H1 (cell line): ENCODE data around the gene MR1. TPM values are rescaled to one million over a fixed set of nuclear protein-coding genes. Genes with fewer than 3 reads are reported as not detected.

Source experiments
- CTCF ChIA-PET: fragments of 300-600 bp; sonication (Branson Sonifier 250); formaldehyde crosslinking; loops from one replicate; lab custom pipeline; 2021; ENCODE audit not compliant: partially characterized antibody; lab: Charles Lee
- POLR2A ChIA-PET: fragments of 300-600 bp; sonication (Branson Sonifier 250); formaldehyde crosslinking; loops from one replicate; lab custom pipeline; 2021; ENCODE audit warnings: inconsistent platforms; ENCODE audit not compliant: partially characterized antibody; lab: Charles Lee
- DNase-seq, 2 experiments: peaks; one replicate each; pipeline versions ENCODE4 v3.0.0 to v3.0.0-alpha.2; 2010 to 2022; ENCODE audit warnings: low spot score in 2 of 2, low read depth in 1 of 2, mixed read lengths in 1 of 2
- FAIRE-seq: peaks from 2 replicates; lab custom pipeline; 2011; peaks lifted over from hg19 to GRCh38; lab: Jason Lieb, UNC
- H2AFZ ChIP-seq: 2 replicates; pipeline ENCODE4 v1.8.1; 2012; ENCODE audit warnings: low read length, inconsistent platforms
- H2AK5ac ChIP-seq: 2 replicates; pipeline ENCODE4 v1.6.1; 2013; ENCODE audit warnings: low read depth, low read length
- H2BK120ac ChIP-seq: replicated peaks from 2 replicates; pipeline ENCODE3; 2013; ENCODE audit warnings: low read depth, low read length, inconsistent platforms
- H2BK12ac ChIP-seq: 2 replicates; pipeline ENCODE4 v1.6.1; 2013; ENCODE audit warnings: low read depth, low read length
- H2BK15ac ChIP-seq: 2 replicates; pipeline ENCODE4 v1.6.1; 2013; ENCODE audit warnings: low read length
- H2BK20ac ChIP-seq: 2 replicates; pipeline ENCODE4 v1.6.1; 2013; ENCODE audit warnings: low read length
- H2BK5ac ChIP-seq: 2 replicates; pipeline ENCODE4 v1.6.1; 2013; ENCODE audit warnings: low read depth, low read length
- H3K14ac ChIP-seq: 2 replicates; pipeline ENCODE4 v1.6.1; 2013; ENCODE audit warnings: inconsistent platforms; ENCODE audit not compliant: insufficient read length
- H3K18ac ChIP-seq: 2 replicates; pipeline ENCODE4 v1.6.1; 2013; ENCODE audit warnings: low read length; ENCODE audit errors: extremely low read depth
- H3K23ac ChIP-seq: 2 replicates; pipeline ENCODE4 v1.6.1; 2013; ENCODE audit warnings: inconsistent platforms; ENCODE audit not compliant: insufficient read length
- H3K23me2 ChIP-seq: 2 replicates; pipeline ENCODE4 v1.6.1; 2013; ENCODE audit warnings: low read depth, low read length
- H3K27ac ChIP-seq: 2 replicates; pipeline ENCODE4 v1.6.1; 2011; ENCODE audit warnings: low read depth, low read length, inconsistent platforms
- H3K27me3 ChIP-seq, 4 experiments: replicated peaks in 1 of 4; 1 replicate in 1 of 4; 2 replicates in 3 of 4; pipeline versions ENCODE4 v1.6.1 to v1.8.1; 2011 to 2013; ENCODE audit warnings: low read length in 3 of 4, mild to moderate bottlenecking in 3 of 4, inconsistent platforms in 2 of 4, mixed read lengths in 2 of 4, moderate library complexity in 1 of 4; ENCODE audit not compliant: control insufficient read depth in 3 of 4, insufficient read depth in 3 of 4; ENCODE audit errors: extremely low read depth in 1 of 4
- H3K36me3 ChIP-seq, 4 experiments: 2 replicates each; pipeline versions ENCODE4 v1.6.1 to v1.8.1; 2011 to 2013; ENCODE audit warnings: mild to moderate bottlenecking in 4 of 4, low read length in 3 of 4, moderate library complexity in 2 of 4, control low read depth in 1 of 4, inconsistent platforms in 1 of 4; ENCODE audit not compliant: insufficient read depth in 4 of 4, control insufficient read depth in 2 of 4
- H3K4ac ChIP-seq: replicated peaks from 2 replicates; pipeline ENCODE3; 2013; ENCODE audit warnings: low read length, low read depth, mixed read lengths, inconsistent platforms; ENCODE audit not compliant: insufficient read length
- H3K4me1 ChIP-seq, 4 experiments: replicated peaks in 1 of 4; 1 replicate in 1 of 4; 2 replicates in 3 of 4; pipeline versions ENCODE4 v1.6.1 to v1.8.1; 2011 to 2013; ENCODE audit warnings: low read length in 3 of 4, inconsistent platforms in 2 of 4, mixed read lengths in 1 of 4; ENCODE audit not compliant: insufficient read depth in 4 of 4, control insufficient read depth in 3 of 4
- H3K4me2 ChIP-seq, 2 experiments: 2 replicates each; pipeline versions ENCODE4 v1.6.1 to v1.8.1; 2011 to 2013; ENCODE audit warnings: low read depth in 2 of 2, low read length in 2 of 2, control low read depth in 1 of 2, inconsistent platforms in 1 of 2, mild to moderate bottlenecking in 1 of 2; ENCODE audit not compliant: insufficient read depth in 1 of 2
- H3K4me3 ChIP-seq, 4 experiments: fragments of 200-600, 300-600 bp in 1 of 4; sonication (generic), shearing (Covaris generic), sonication (Bioruptor Twin) in 1 of 4; 2 replicates each; pipeline versions ENCODE4 v1.5.1 to v1.8.1; 2011 to 2016; ENCODE audit warnings: low read length in 4 of 4, low read depth in 3 of 4, control low read depth in 2 of 4, inconsistent platforms in 2 of 4, mild to moderate bottlenecking in 2 of 4, mixed read lengths in 1 of 4, moderate library complexity in 1 of 4; ENCODE audit not compliant: insufficient read depth in 2 of 4; ENCODE audit errors: extremely low read depth in 1 of 4
- H3K56ac ChIP-seq: replicated peaks from 2 replicates; pipeline ENCODE3; 2013; ENCODE audit warnings: low read depth, mild to moderate bottlenecking, mixed read lengths, low read length, inconsistent platforms; ENCODE audit not compliant: insufficient read length
- H3K79me1 ChIP-seq: 2 replicates; pipeline ENCODE4 v1.6.1; 2013; ENCODE audit warnings: low read depth, low read length, control low read depth
- H3K79me2 ChIP-seq, 2 experiments: 2 replicates each; pipeline versions ENCODE4 v1.6.1 to v1.8.1; 2012 to 2013; ENCODE audit warnings: low read length in 2 of 2, mild to moderate bottlenecking in 2 of 2, inconsistent platforms in 1 of 2; ENCODE audit not compliant: insufficient read depth in 2 of 2, control insufficient read depth in 1 of 2
- H3K9ac ChIP-seq, 4 experiments: replicated peaks in 1 of 4; 1 replicate in 1 of 4; 2 replicates in 3 of 4; pipeline versions ENCODE4 v1.6.1 to v1.8.1; 2011 to 2013; ENCODE audit warnings: low read depth in 3 of 4, low read length in 3 of 4, control low read depth in 2 of 4, mild to moderate bottlenecking in 2 of 4, moderate library complexity in 2 of 4, inconsistent platforms in 1 of 4; ENCODE audit errors: extremely low read depth in 1 of 4
- H3K9me3 ChIP-seq, 2 experiments: 2 replicates each; pipeline versions ENCODE4 v1.6.1 to v1.8.1; 2012 to 2013; ENCODE audit warnings: mild to moderate bottlenecking in 2 of 2, moderate library complexity in 2 of 2, control low read depth in 1 of 2, inconsistent platforms in 1 of 2, low read depth in 1 of 2, low read length in 1 of 2, mixed read lengths in 1 of 2; ENCODE audit not compliant: insufficient read depth in 2 of 2
- H4K20me1 ChIP-seq, 2 experiments: replicated peaks in 1 of 2; 2 replicates each; pipeline versions ENCODE3 to v1.8.1; 2011 to 2013; ENCODE audit warnings: inconsistent platforms in 2 of 2, low read length in 2 of 2, mild to moderate bottlenecking in 1 of 2; ENCODE audit not compliant: insufficient read depth in 2 of 2, control insufficient read depth in 1 of 2
- H4K5ac ChIP-seq: 2 replicates; pipeline ENCODE4 v1.6.1; 2013; ENCODE audit warnings: low read length, low read depth, mixed read lengths, inconsistent platforms; ENCODE audit not compliant: insufficient read length
- H4K8ac ChIP-seq: 2 replicates; pipeline ENCODE4 v1.8.0; 2013; ENCODE audit warnings: mild to moderate bottlenecking, moderate library complexity, low read length, inconsistent platforms; ENCODE audit not compliant: insufficient read depth; ENCODE audit errors: extremely low read depth
- H4K91ac ChIP-seq: replicated peaks from 2 replicates; pipeline ENCODE3; 2013; ENCODE audit warnings: low read length, mixed read lengths, inconsistent platforms; ENCODE audit not compliant: insufficient read length
- BRCA1 ChIP-seq: IDR thresholded peaks from 2 replicates; pipeline ENCODE4 v1.6.1; 2012; ENCODE audit warnings: low read depth, low read length, improper control_type of control experiment
- CHD2 ChIP-seq: IDR thresholded peaks from 2 replicates; pipeline ENCODE4 v1.6.1; 2012; ENCODE audit warnings: low read length, improper control_type of control experiment
- E2F6 ChIP-seq: IDR thresholded peaks from 2 replicates; pipeline ENCODE4 v1.6.1; 2012; ENCODE audit warnings: inconsistent platforms
- EGR1 ChIP-seq: IDR thresholded peaks from 2 replicates; pipeline ENCODE4 v1.6.1; 2011; ENCODE audit warnings: low read depth, low read length, borderline replicate concordance
- RXRA ChIP-seq: IDR thresholded peaks from 2 replicates; pipeline ENCODE4 v1.6.1; 2011; ENCODE audit warnings: low read depth, mild to moderate bottlenecking, low read length, moderate library complexity; ENCODE audit not compliant: insufficient read depth
- ZNF274 ChIP-seq: IDR thresholded peaks from 2 replicates; pipeline ENCODE4 v1.7.0; 2012; ENCODE audit warnings: low read length, borderline replicate concordance; ENCODE audit errors: extremely low read depth
- WGBS, 2 experiments: shearing (Covaris generic) in 1 of 2; methylation state at CpG; one replicate each; pipeline versions ENCODE4 v1.1.6 to v1.1.7; 2013 to 2015; ENCODE audit warnings: low lambda C conversion rate in 2 of 2, mixed read lengths in 2 of 2, inconsistent platforms in 1 of 2, low coverage in 1 of 2, missing lambda C conversion rate in 1 of 2; ENCODE audit not compliant: insufficient replicate concordance in 2 of 2, insufficient coverage in 1 of 2, insufficient read length in 1 of 2; ENCODE audit errors: extremely low coverage in 1 of 2, missing lambda C conversion rate in 1 of 2; 5-methylcytosine and 5-hydroxymethylcytosine counted together
- polyA plus RNA-seq, 7 experiments: library from polyadenylated mRNA; depleted of rRNA in 3 of 7; stranded (reverse) in 5 of 7; unstranded in 2 of 7; fragments of >200 nt in 5 of 7; fragments of 200-250 nt in 2 of 7; gene quantifications; 1 replicate in 5 of 7; 2 replicates in 1 of 7; 4 replicates in 1 of 7; pipeline versions ENCODE4 v1.2.1 to v1.2.3, GENCODE V29; 2011 to 2013; ENCODE audit warnings: missing spikeins in 2 of 7, mixed read lengths in 2 of 7
- total RNA-seq: library from RNA; stranded (reverse); fragmentation: NEBNext Ultra II Directional; extraction: Animal tissue kit (Norgen Biotek cat#: 25700); gene quantifications from 2 replicates; pipeline ENCODE4 v1.2.1, GENCODE V29; 2021

Gene MR1
- total and polyA plus RNA-seq, 2 of the 8 experiments (the other 6 are each of a cell fraction or from before 2014, with no cell fraction given) = 0.09 TPM; not detected in 1

GRCh38 chr1:181060066-181060465, 26.3 kb downstream of the MR1 start:
- Histone ChIP-seq H3K36me3 (no peaks in the 10 kb centered on the region), H3K4me1 (no peaks in the 10 kb centered on the region; a peak in 1 of 7 replicates), H2BK15ac (peak overlapping the region; percentile 32; the same call in 1 of the 2 replicates), H3K27me3 (no peaks in the 10 kb centered on the region), H3K9ac (no peak overlapping the region), H2BK20ac (no peak overlapping the region), H3K4me3 (no peak overlapping the region), H3K23ac (no peak overlapping the region), H3K27ac (no peak overlapping the region), H2AFZ (no peak overlapping the region), H3K14ac (no peak overlapping the region)
- 100% methylated on average over 1 of the region's 1 CpG; no CpG with 5 or more reads in 1 of the 2 experiments for WGBS, 2 experiments
- TF ChIP-seq BRCA1 = no peak
- TF ChIP-seq E2F6 = no peak
- no peak for TF ChIP-seq ZNF274
- TF ChIP-seq EGR1 = no peak
- no peak for TF ChIP-seq CHD2
- no peak for TF ChIP-seq RXRA
- TF ChIP-seq, all 59 proteins: peak for 0
- no peak overlapping the region for H4K8ac ChIP-seq
- no peak overlapping the region for H3K4me2 ChIP-seq
- H3K18ac ChIP-seq = no peak overlapping the region
- H3K79me1 ChIP-seq = no peaks in the 10 kb centered on the region
- H3K9me3 ChIP-seq = no peaks in the 10 kb centered on the region
- H3K56ac ChIP-seq = no peak overlapping the region
- no peak overlapping the region for H2BK12ac ChIP-seq
- DNase-seq (no peak), FAIRE-seq (no peak)
- H4K20me1 ChIP-seq = no peaks in the 10 kb centered on the region
- H3K23me2 ChIP-seq = no peaks in the 10 kb centered on the region
- no peak overlapping the region for H2BK5ac ChIP-seq
- no peak overlapping the region for H4K91ac ChIP-seq
- no peak overlapping the region for H2BK120ac ChIP-seq
- POLR2A ChIA-PET = no interaction called here
- no peak overlapping the region for H2AK5ac ChIP-seq
- no peak overlapping the region for H4K5ac ChIP-seq
- no peaks in the 10 kb centered on the region for H3K79me2 ChIP-seq
- CTCF ChIA-PET = interaction anchor here (1.2 kb wide), 1 partner anchor 82 kb away, joined by 3 read pairs; no protein-coding TSS in a partner anchor
- H3K4ac ChIP-seq = no peak overlapping the region
